Mucosa of descending colon (tissue), 3 donors: ENCODE data around the gene UNC50. TPM values are rescaled to one million over a fixed set of nuclear protein-coding genes. Genes with fewer than 3 reads are reported as not detected.

ENCODE experiments used
- ATAC-seq: fragments of 200-7000 bp; cut with Tn5 transposase; one replicate; pipeline ENCODE4 v1.9.1; 2020; ENCODE audit warnings: mild to moderate bottlenecking, moderate library complexity
- DNase-seq, 3 donors: peaks; one replicate each; pipeline ENCODE4 v3.0.0-alpha.2; 2020
- H3K36me3 ChIP-seq: fragments of 200-600 bp; one replicate; pipeline ENCODE4 v1.8.0; 2021; ENCODE audit warnings: low read depth, mild to moderate bottlenecking
- H3K4me1 ChIP-seq: fragments of 200-600 bp; one replicate; pipeline ENCODE4 v1.8.0; 2021; ENCODE audit warnings: low read depth, mild to moderate bottlenecking
- H3K4me3 ChIP-seq: fragments of 200-600 bp; one replicate; pipeline ENCODE4 v1.8.0; 2021; ENCODE audit warnings: mild to moderate bottlenecking
- H3K9me3 ChIP-seq: fragments of 200-600 bp; one replicate; pipeline ENCODE4 v1.8.0; 2021; ENCODE audit warnings: mild to moderate bottlenecking
- CTCF ChIP-seq: fragments of 200-600 bp; IDR thresholded peaks from one replicate; pipeline ENCODE4 v1.8.0; 2022; ENCODE audit warnings: antibody characterized with exemption, mild to moderate bottlenecking
- intact Hi-C, 2 donors: fragments of 100-400 bp; cut with DNase I in 1 of 2; cut with micrococcal nuclease in 1 of 2; formaldehyde crosslinking; loops; one replicate each; pipeline versions ENCODE4 v1.11.0 to v1.11.1; 2022; cut with DNase I, micrococcal nuclease
- total RNA-seq, 3 donors: library from RNA; stranded (reverse); fragmentation: NEBNext Ultra II Directional in 2 of 3; extraction: Animal tissue kit (Norgen Biotek cat#: 25700) in 2 of 3; gene quantifications; one replicate each; pipeline versions ENCODE4 v1.2.1 to v1.2.4, GENCODE V29; 2021 to 2023
- donor health status: DM: no; HTN: no; CAD: no; lungs with moderate emphysema.
- donor health status: DM: no; HTN: no; CAD: no.
- donor health status: DM: no; HTN: yes; CAD: no.

The UNC50 gene
- total RNA-seq, 3 donors from 2014 or later: 32.6 to 44.3 (median 35.4) TPM

DNA sequence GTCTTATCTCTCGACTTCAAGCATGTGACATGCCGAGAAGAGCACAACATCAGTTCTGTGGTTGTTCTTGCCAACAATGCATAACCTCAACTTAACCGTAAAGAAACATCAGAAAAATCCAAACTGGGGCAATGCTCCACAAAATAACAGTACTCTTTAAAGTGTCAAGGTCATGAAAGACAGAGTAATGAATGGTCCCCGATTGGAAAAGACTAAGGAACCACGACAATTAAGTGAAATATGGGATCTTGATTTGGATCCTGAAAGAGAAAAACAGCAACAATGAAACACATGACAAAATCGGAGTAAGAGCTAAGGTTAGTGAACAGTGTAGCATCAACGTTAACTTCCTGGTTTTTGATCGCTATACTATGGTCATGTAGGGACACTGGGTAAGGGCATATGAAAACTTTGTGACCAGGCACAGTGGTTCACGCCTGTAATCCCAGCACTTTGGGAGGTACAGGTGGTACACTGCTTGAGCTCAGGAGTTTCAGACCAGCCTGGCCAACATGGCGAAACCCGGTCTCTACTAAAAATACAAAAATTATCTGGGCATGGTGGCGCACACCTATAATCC lies 55.2 kb downstream of the UNC50 start:
- ATAC-seq (peak; percentile 53), DNase-seq (no peak)
- intact Hi-C loops: no loop called here
- Histone ChIP-seq H3K9me3 (no peaks in the 10 kb centered on the region), H3K4me1 (no peaks in the 10 kb centered on the region), H3K36me3 (no peaks in the 10 kb centered on the region), H3K4me3 (no peak overlapping the region)
- no peak for TF ChIP-seq CTCF

DNA sequence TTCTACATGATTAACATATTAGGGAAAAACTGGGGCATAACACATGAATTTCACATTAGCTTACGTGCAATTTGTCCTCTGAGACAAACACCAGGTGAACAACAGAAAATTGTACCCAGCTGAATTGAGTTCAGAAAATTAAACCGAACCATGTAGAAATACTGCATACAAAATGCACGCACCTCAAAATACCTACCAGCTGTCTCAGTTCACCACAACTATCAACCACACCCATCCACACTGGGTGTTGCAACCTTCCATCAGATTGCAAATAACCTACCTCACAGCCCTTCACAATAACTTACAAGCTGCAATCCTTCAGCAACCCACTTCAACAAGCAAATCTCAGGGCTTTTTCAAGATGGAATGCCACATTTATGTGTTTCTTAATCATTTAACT lies 55.9 kb downstream of the UNC50 start:
- H3K4me3 ChIP-seq: no peak overlapping the region
- ATAC-seq: peak; percentile 83
- DNase-seq: peak in 1 of 3 donors; percentile 23

DNA sequence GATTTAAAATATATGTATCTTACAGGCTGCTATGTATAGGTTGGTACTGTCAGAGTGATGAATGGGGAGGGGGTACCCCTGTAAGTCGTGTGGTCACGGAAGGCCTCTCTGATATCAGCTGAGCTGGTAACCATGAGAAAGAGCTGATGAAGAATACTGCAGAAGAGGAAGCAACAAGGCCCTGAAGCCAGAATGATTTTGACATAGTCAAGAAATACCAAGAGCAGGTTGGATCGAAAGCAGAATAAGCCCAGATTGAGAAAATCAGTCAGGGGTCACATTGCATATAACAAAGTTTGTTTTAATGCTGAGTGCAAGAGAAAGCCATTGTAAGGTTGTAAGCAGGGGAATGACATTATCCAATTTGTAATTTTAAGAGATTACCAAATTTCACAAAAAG lies 57.3 kb downstream of the UNC50 start:
- DNase-seq (no peak), ATAC-seq (no peak)
- Histone ChIP-seq H3K36me3 (no peaks in the 10 kb centered on the region), H3K9me3 (no peaks in the 10 kb centered on the region), H3K4me3 (no peak overlapping the region), H3K4me1 (no peaks in the 10 kb centered on the region)
- TF ChIP-seq CTCF: no peak
- intact Hi-C loops: no loop called here

More for the DNA sequence above, 55.9 kb downstream of the UNC50 start:
- Histone ChIP-seq H3K9me3 (no peaks in the 10 kb centered on the region), H3K36me3 (no peaks in the 10 kb centered on the region), H3K4me1 (no peaks in the 10 kb centered on the region)
- TF ChIP-seq CTCF: no peak
- intact Hi-C loops: no loop called here

Other genes with a start within 250 kb of the UNC50 start
- gene INPP4A, start 163.7 kb upstream of the UNC50 start, total RNA-seq: 10 to 100 TPM; 18.2 to 39.8 (median 19.1) TPM
- gene COA5, start 77 bp upstream of the UNC50 start, total RNA-seq: 10 to 100 TPM; 27.7 to 35.2 (median 28.0) TPM
- 100 to 1,000 TPM in 2 of 3 donors, 10 to 100 TPM in 1; 73.8 to 158 (median 138) TPM for gene MGAT4A, start 122.5 kb downstream of the UNC50 start, total RNA-seq